Natural killer cell (primary cell): ENCODE results near the gene CFP. TPM values are rescaled to one million over a fixed set of nuclear protein-coding genes. Genes with fewer than 3 reads are reported as not detected.

Experiments used
- ATAC-seq, 3 donors: fragments of 150-1000 bp in 2 of 3; fragments of 200-7000 bp in 1 of 3; cut with Tn5 transposase; 1 replicate in 1 of 3; 2 replicates in 2 of 3; pipeline ENCODE4 v1.10.0; 2021; ENCODE audit warnings: mild to moderate bottlenecking in 2 of 3, moderate library complexity in 2 of 3
- DNase-seq, 2 donors: peaks; one replicate each; pipeline versions ENCODE4 v3.0.0 to v3.0.0-alpha.2; 2013 to 2021; ENCODE audit warnings: mixed read lengths in 1 of 2
- H3K27ac ChIP-seq: one replicate; pipeline ENCODE4 v1.5.1; 2013; ENCODE audit warnings: mild to moderate bottlenecking, low read length
- H3K27me3 ChIP-seq: one replicate; pipeline ENCODE4 v1.6.1; 2013; ENCODE audit warnings: low read length; ENCODE audit not compliant: control insufficient read depth, insufficient read depth
- H3K36me3 ChIP-seq: one replicate; pipeline ENCODE4 v1.6.1; 2013; ENCODE audit warnings: low read length; ENCODE audit not compliant: control insufficient read depth, insufficient read depth
- H3K4me1 ChIP-seq: one replicate; pipeline ENCODE4 v1.6.1; 2013; ENCODE audit warnings: low read length; ENCODE audit not compliant: control insufficient read depth, insufficient read depth
- H3K4me3 ChIP-seq: one replicate; pipeline ENCODE4 v1.5.1; 2013; ENCODE audit warnings: low read length
- H3K9me3 ChIP-seq: one replicate; pipeline ENCODE4 v1.6.1; 2013; ENCODE audit warnings: low read length; ENCODE audit not compliant: control insufficient read depth, insufficient read depth
- H3K27ac Mint-ChIP-seq, 2 donors: one replicate each; pipeline ENCODE4 v1.8.0; 2022; ENCODE audit warnings: mild to moderate bottlenecking in 2 of 2, mixed read lengths in 2 of 2, moderate library complexity in 1 of 2
- H3K27me3 Mint-ChIP-seq, 2 donors: one replicate each; pipeline ENCODE4 v1.8.0; 2022; ENCODE audit warnings: low read depth in 2 of 2, mixed read lengths in 2 of 2
- H3K36me3 Mint-ChIP-seq: one replicate; pipeline ENCODE4 v1.8.0; 2022; ENCODE audit warnings: mixed read lengths
- H3K4me1 Mint-ChIP-seq, 2 donors: one replicate each; pipeline ENCODE4 v1.8.0; 2022; ENCODE audit warnings: mixed read lengths in 2 of 2
- H3K4me3 Mint-ChIP-seq: one replicate; pipeline ENCODE4 v1.8.0; 2022; ENCODE audit warnings: mild to moderate bottlenecking, moderate library complexity, mixed read lengths
- H3K9me3 Mint-ChIP-seq, 2 donors: one replicate each; pipeline ENCODE4 v1.8.0; 2022; ENCODE audit warnings: mixed read lengths in 2 of 2
- WGBS: methylation state at CpG from one replicate; pipeline ENCODE4 v1.1.7; 2013; ENCODE audit warnings: missing lambda C conversion rate; ENCODE audit not compliant: insufficient coverage; 5-methylcytosine and 5-hydroxymethylcytosine counted together
- intact Hi-C: fragments of 100-400 bp; cut with micrococcal nuclease; formaldehyde crosslinking; loops from one replicate; pipeline ENCODE4 v1.14.2; 2022
- total RNA-seq, 4 donors: library from RNA; stranded (reverse); fragments of 120-200 nt in 1 of 4; gene quantifications; one replicate each; pipeline versions ENCODE4 v1.2.3 to v1.2.4, GENCODE V29; 2013 to 2022
- TF ChIP-seq, protein P1 (sequence below): fragments of 200-600 bp; IDR thresholded peaks from one replicate; pipeline ENCODE4 v1.8.0; 2022; ENCODE audit warnings: antibody characterized with exemption

Gene CFP
- total RNA-seq, 3 donors from 2014 or later (not counting 1 experiment from before 2014, with no cell fraction given), result 9.0 to 21.1 (median 19.3) TPM

DNA sequence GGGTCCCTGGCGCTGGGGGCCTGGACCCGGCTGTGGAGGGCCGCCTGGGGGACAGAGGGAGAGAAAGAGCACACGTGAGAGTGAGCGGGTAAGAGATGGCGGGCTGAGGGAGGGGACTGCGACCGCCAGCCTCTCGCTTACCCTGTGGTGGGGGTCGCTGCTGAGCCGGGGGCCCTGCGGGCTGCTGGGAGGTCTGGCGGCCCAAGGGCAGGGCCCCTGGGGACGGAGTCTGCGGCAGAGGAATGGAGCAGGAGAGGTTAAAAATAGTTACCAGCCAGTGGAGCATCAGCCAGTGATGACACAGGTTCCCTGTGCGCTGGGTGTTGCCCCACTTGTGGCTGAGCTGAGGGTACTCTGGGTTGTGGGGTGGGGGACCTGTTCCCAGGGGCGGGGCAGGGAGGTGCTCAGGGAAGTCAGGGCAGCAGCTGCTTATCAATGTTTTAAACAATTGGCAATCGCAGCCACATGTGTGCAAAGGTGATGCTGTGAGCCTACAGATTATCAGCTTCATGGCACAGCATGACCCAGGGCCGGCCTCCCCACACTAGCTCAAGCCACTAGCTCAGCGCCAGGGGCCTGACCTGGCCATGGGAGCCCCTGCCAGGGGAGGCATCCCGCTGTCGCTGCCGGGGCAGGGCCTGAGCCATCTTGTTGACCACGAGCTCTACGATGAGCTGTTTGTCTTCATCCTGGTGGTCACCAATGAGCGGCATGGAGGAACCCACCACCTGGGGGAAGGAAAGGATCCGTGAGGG lies 55.0 kb downstream of the CFP start:
- Histone ChIP-seq H3K9me3 (no peaks in the 10 kb centered on the region), H3K36me3 (peaks cover 19% of the 10 kb centered on the region), H3K4me1 (peaks cover 8% of the 10 kb centered on the region), H3K27me3 (no peaks in the 10 kb centered on the region), H3K27ac (no peak overlapping the region), H3K4me3 (no peak overlapping the region)
- peaks cover 4 to 14% of the 10 kb centered on the region in 2 donors for H3K4me1 Mint-ChIP-seq
- no peaks in the 10 kb centered on the region for H3K9me3 Mint-ChIP-seq
- no peaks in the 10 kb centered on the region for H3K36me3 Mint-ChIP-seq
- peaks cover 0 to 15% of the 10 kb centered on the region in 2 donors for H3K27me3 Mint-ChIP-seq
- TF ChIP-seq, protein P1, sequence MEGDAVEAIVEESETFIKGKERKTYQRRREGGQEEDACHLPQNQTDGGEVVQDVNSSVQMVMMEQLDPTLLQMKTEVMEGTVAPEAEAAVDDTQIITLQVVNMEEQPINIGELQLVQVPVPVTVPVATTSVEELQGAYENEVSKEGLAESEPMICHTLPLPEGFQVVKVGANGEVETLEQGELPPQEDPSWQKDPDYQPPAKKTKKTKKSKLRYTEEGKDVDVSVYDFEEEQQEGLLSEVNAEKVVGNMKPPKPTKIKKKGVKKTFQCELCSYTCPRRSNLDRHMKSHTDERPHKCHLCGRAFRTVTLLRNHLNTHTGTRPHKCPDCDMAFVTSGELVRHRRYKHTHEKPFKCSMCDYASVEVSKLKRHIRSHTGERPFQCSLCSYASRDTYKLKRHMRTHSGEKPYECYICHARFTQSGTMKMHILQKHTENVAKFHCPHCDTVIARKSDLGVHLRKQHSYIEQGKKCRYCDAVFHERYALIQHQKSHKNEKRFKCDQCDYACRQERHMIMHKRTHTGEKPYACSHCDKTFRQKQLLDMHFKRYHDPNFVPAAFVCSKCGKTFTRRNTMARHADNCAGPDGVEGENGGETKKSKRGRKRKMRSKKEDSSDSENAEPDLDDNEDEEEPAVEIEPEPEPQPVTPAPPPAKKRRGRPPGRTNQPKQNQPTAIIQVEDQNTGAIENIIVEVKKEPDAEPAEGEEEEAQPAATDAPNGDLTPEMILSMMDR, result no peak
- H3K27ac Mint-ChIP-seq, result no peak overlapping the region
- WGBS, result 40% methylated on average over 27 of the region's 27 CpGs
- ATAC-seq (peak in 2 of 3 donors; percentile 16 to 44), DNase-seq (no peak)
- no peak overlapping the region for H3K4me3 Mint-ChIP-seq
- intact Hi-C loops, result no loop called here

DNA sequence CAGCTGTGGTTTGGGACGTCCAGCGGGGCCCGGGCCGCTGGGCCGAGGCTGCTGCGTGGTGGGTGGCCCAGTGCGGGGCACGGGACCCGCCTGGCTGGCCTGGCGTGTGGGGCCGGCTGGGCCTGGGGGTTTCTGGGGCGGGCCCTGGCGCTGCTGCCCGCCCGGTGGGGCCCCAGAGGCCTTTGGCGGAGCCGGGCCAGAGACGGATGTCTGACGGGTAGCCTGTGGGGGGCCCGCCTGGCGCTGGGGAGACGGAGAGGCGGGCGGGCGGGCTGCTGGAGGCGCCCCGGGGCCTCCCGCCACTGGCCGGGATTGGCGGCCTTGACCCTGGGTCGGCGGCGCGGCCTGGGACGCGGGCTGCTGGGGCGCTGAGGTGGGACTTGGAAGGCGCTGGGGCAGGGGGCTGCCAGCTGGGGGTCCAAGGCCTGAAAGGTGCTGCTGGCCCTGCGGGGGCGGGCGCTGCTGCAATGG lies 55.6 kb downstream of the CFP start:
- Mint-ChIP-seq H3K27ac (peak overlapping the region in 1 of 2 donors; percentile 45), H3K36me3 (no peaks in the 10 kb centered on the region), H3K9me3 (no peaks in the 10 kb centered on the region), H3K4me1 (peaks cover 4 to 14% of the 10 kb centered on the region in 2 donors), H3K4me3 (no peak overlapping the region), H3K27me3 (peaks cover 0 to 15% of the 10 kb centered on the region in 2 donors)
- TF ChIP-seq, protein P1, result no peak
- Histone ChIP-seq H3K9me3 (no peaks in the 10 kb centered on the region), H3K27ac (no peak overlapping the region), H3K4me1 (peaks cover 8% of the 10 kb centered on the region), H3K36me3 (peaks cover 24% of the 10 kb centered on the region), H3K27me3 (no peaks in the 10 kb centered on the region), H3K4me3 (no peak overlapping the region)
- intact Hi-C loops, result no loop called here
- DNase-seq (no peak), ATAC-seq (peak in 1 of 3 donors; percentile 28)
- 18% methylated on average over 41 of the region's 41 CpGs for WGBS

DNA sequence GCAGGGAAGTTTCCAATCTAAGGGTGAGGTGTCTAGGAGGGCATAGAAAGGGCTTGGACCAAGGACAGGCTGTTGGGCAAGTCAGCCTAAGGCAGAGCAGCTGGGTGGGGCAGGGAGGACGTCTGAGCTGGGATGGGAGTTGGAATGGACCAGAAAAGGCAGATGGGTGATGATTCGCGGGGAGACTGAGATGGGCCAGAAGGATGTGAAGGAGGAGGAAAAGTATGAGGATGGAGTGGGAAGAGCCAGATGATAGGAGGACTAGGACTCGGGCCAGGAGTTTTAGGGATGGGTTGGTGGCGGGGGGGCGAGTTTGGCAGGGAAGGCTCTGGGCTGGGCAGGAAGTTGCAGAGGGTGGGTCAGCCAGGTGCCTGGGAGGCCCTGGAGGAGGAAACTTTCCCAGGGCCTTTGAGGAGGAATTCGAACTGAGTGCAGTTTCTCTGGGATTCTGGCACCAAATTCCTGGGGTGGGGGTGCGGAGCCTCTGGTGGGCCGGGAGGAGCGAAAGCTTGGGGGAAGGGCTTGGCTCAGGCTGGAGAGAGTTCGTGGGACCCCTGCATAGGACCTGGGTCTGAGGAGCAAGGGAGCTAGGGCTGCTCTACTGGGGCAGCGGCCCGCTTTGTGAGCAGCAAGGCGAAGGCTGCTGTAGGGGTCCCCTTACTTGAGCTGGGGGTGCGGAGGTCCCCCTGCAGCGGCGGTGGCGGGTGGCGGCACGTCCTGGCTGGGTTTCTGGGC lies 56.2 kb downstream of the CFP start:
- Mint-ChIP-seq H3K36me3 (no peaks in the 10 kb centered on the region), H3K27me3 (peaks cover 0 to 15% of the 10 kb centered on the region in 2 donors), H3K9me3 (no peaks in the 10 kb centered on the region), H3K4me3 (peak overlapping the region; percentile 22), H3K4me1 (peaks cover 4 to 14% of the 10 kb centered on the region in 2 donors), H3K27ac (peak overlapping the region in 1 of 2 donors; percentile 45)
- TF ChIP-seq, protein P1, result no peak
- DNase-seq, result no peak
- WGBS, result 68% methylated on average over 20 of the region's 20 CpGs
- intact Hi-C loops, result no loop called here
- H3K9me3 ChIP-seq, result no peaks in the 10 kb centered on the region
- no peak overlapping the region for H3K4me3 ChIP-seq
- H3K27me3 ChIP-seq, result no peaks in the 10 kb centered on the region
- H3K36me3 ChIP-seq, result peaks cover 28% of the 10 kb centered on the region
- H3K4me1 ChIP-seq, result peaks cover 8% of the 10 kb centered on the region
- peak in 1 of 3 donors; percentile 11 for ATAC-seq
- H3K27ac ChIP-seq, result no peak overlapping the region

Other genes starting within 250 kb of the CFP start
- gene ZNF41, start 146.7 kb downstream of the CFP start, total RNA-seq, result 10 to 100 TPM in 1 of 3 donors, 1 to 10 TPM in 2; 7.9 to 11.8 (median 10.0) TPM
- 100 to 1,000 TPM; 162 to 173 (median 169) TPM for gene ARAF, start 68.7 kb downstream of the CFP start, total RNA-seq
- 10 to 100 TPM; 50.9 to 71.3 (median 68.6) TPM for gene TIMP1, start 47.5 kb downstream of the CFP start, total RNA-seq
- under 1 TPM in 1 of 3 donors, not detected in 2; 0.40 TPM for gene SYN1, start 10.1 kb downstream of the CFP start, total RNA-seq
- gene ELK1, start 20.6 kb upstream of the CFP start, total RNA-seq, result 10 to 100 TPM; 14.1 to 15.2 (median 14.8) TPM
- gene UXT, start 29.2 kb upstream of the CFP start, total RNA-seq, result 100 to 1,000 TPM in 1 of 3 donors, 10 to 100 TPM in 2; 88.2 to 102 (median 95.4) TPM
- 10 to 100 TPM; 20.9 to 23.7 (median 21.2) TPM for gene ZNF81, start 207.0 kb upstream of the CFP start, total RNA-seq